B cell (primary cell): ENCODE data around the gene PALD1. TPM values are rescaled to one million over a fixed set of nuclear protein-coding genes. Genes with fewer than 3 reads are reported as not detected.

Experiments
- ATAC-seq: fragments of 200-7000 bp; cut with Tn5 transposase; one replicate; pipeline ENCODE4 v1.10.0; 2021; ENCODE audit warnings: low read depth, mild to moderate bottlenecking, moderate number of reproducible peaks, moderate library complexity
- CTCF ChIA-PET: fragments of 350-600 bp; sonication (Branson Sonifier 250); formaldehyde crosslinking; loops from one replicate; lab custom pipeline; 2021; ENCODE audit warnings: antibody characterized with exemption, inconsistent platforms; lab: Charles Lee
- POLR2A ChIA-PET: fragments of 350-600 bp; sonication (Branson Sonifier 250); formaldehyde crosslinking; loops from one replicate; lab custom pipeline; 2021; ENCODE audit warnings: antibody characterized with exemption; lab: Charles Lee
- DNase-seq: peaks from one replicate; pipeline ENCODE4 v3.0.0; 2013
- H2AFZ ChIP-seq: 2 replicates; pipeline ENCODE4 v1.6.1; 2012; ENCODE audit warnings: mild to moderate bottlenecking, low read depth, low read length; ENCODE audit not compliant: insufficient read depth, poor library complexity, severe bottlenecking
- H3K27ac ChIP-seq, 2 donors: 1 replicate in 1 of 2; 2 replicates in 1 of 2; pipeline ENCODE4 v1.5.1; 2012 to 2013; ENCODE audit warnings: low read length in 2 of 2, mild to moderate bottlenecking in 2 of 2, moderate library complexity in 1 of 2
- H3K27me3 ChIP-seq, 4 experiments: fragments of 200-600 bp in 1 of 4; sonication (generic) in 1 of 4; replicated peaks in 1 of 4; 1 replicate in 2 of 4; 2 replicates in 2 of 4; pipeline versions ENCODE4 v1.6.1 to v1.7.0; 2013 to 2016; ENCODE audit warnings: low read length in 3 of 4, mild to moderate bottlenecking in 2 of 4, mixed read lengths in 1 of 4, moderate library complexity in 1 of 4; ENCODE audit not compliant: insufficient read depth in 4 of 4, control insufficient read depth in 3 of 4; ENCODE audit errors: control extremely low read depth in 1 of 4
- H3K36me3 ChIP-seq, 2 experiments: replicated peaks in 1 of 2; 1 replicate in 1 of 2; 2 replicates in 1 of 2; pipeline versions ENCODE4 v1.6.1 to v1.7.1; 2013; ENCODE audit warnings: low read length in 1 of 2; ENCODE audit not compliant: insufficient read depth in 2 of 2, control insufficient read depth in 1 of 2; ENCODE audit errors: control extremely low read depth in 1 of 2, extremely low read depth in 1 of 2
- H3K4me1 ChIP-seq, 2 donors: fragments of 200-600 bp in 1 of 2; sonication (generic) in 1 of 2; 1 replicate in 1 of 2; 2 replicates in 1 of 2; pipeline versions ENCODE4 v1.5.1 to v1.6.1; 2013 to 2017; ENCODE audit warnings: low read length in 2 of 2; ENCODE audit not compliant: control insufficient read depth in 2 of 2, insufficient read depth in 2 of 2
- H3K4me2 ChIP-seq: replicated peaks from 2 replicates; pipeline ENCODE3; 2012; ENCODE audit warnings: mild to moderate bottlenecking, low read depth, low read length; ENCODE audit not compliant: poor library complexity, severe bottlenecking
- H3K4me3 ChIP-seq, 5 experiments: fragments of 200-600 bp in 1 of 5; sonication (generic) in 1 of 5; 1 replicate in 3 of 5; 2 replicates in 2 of 5; pipeline versions ENCODE4 v1.5.1 to v1.7.0; 2011 to 2016; ENCODE audit warnings: low read length in 4 of 5, mild to moderate bottlenecking in 4 of 5, low read depth in 2 of 5, control low read depth in 1 of 5, moderate library complexity in 1 of 5; ENCODE audit not compliant: insufficient read depth in 1 of 5; ENCODE audit errors: control extremely low read depth in 1 of 5, extremely low read depth in 1 of 5
- H3K79me2 ChIP-seq: fragments of 200-600 bp; sonication (generic); one replicate; pipeline ENCODE4 v1.6.0; 2016; ENCODE audit warnings: low read length; ENCODE audit not compliant: control insufficient read depth, insufficient read depth
- H3K9ac ChIP-seq: fragments of 200-600 bp; sonication (generic); 2 replicates; pipeline ENCODE4 v1.6.1; 2017; ENCODE audit warnings: mild to moderate bottlenecking, low read length, moderate library complexity
- H3K9me3 ChIP-seq, 3 donors: one replicate each; pipeline versions ENCODE4 v1.6.1 to v1.7.1; 2013; ENCODE audit warnings: low read length in 2 of 3; ENCODE audit not compliant: control insufficient read depth in 2 of 3, insufficient read depth in 1 of 3; ENCODE audit errors: control extremely low read depth in 1 of 3
- H4K20me1 ChIP-seq: 2 replicates; pipeline ENCODE4 v1.6.0; 2012; ENCODE audit warnings: mild to moderate bottlenecking, low read length; ENCODE audit not compliant: insufficient read depth, control insufficient read depth, poor library complexity, severe bottlenecking
- H3K27ac Mint-ChIP-seq: one replicate; pipeline ENCODE4 v1.8.0; 2021; ENCODE audit warnings: mixed read lengths
- H3K27me3 Mint-ChIP-seq: one replicate; pipeline ENCODE4 v1.8.0; 2021; ENCODE audit warnings: mixed read lengths
- H3K4me1 Mint-ChIP-seq: one replicate; pipeline ENCODE4 v1.8.0; 2021; ENCODE audit warnings: mixed read lengths
- H3K4me3 Mint-ChIP-seq: one replicate; pipeline ENCODE4 v1.8.0; 2021; ENCODE audit warnings: mixed read lengths
- H3K9me3 Mint-ChIP-seq: one replicate; pipeline ENCODE4 v1.8.0; 2022; ENCODE audit warnings: mixed read lengths; ENCODE audit not compliant: insufficient read depth
- CTCF ChIP-seq: fragments of 200-600 bp; IDR thresholded peaks from one replicate; pipeline ENCODE4 v1.8.0; 2022; ENCODE audit warnings: antibody characterized with exemption, mild to moderate bottlenecking
- EZH2 ChIP-seq: IDR thresholded peaks from 2 replicates; pipeline ENCODE4 v1.6.1; 2012; ENCODE audit warnings: borderline replicate concordance, low read depth, mild to moderate bottlenecking, moderate library complexity, low read length; ENCODE audit not compliant: insufficient read depth, poor library complexity, severe bottlenecking
- WGBS: methylation state at CpG from one replicate; pipeline ENCODE4 v1.1.5; 2013; ENCODE audit warnings: missing lambda C conversion rate; ENCODE audit not compliant: insufficient coverage; 5-methylcytosine and 5-hydroxymethylcytosine counted together
- intact Hi-C: fragments of 100-400 bp; cut with micrococcal nuclease; formaldehyde crosslinking; loops from one replicate; pipeline ENCODE4 v1.10.0; 2022
- polyA plus RNA-seq: library from polyadenylated mRNA; depleted of rRNA; stranded (reverse); fragments of >200 nt; gene quantifications from 2 replicates; pipeline ENCODE4 v1.2.3, GENCODE V29; 2012
- total RNA-seq, 2 donors: library from RNA; stranded (reverse); fragments of 120-200 nt in 1 of 2; gene quantifications; 1 replicate in 1 of 2; 2 replicates in 1 of 2; pipeline versions ENCODE4 v1.2.3 to v1.2.4, GENCODE V29; 2013 to 2022

The PALD1 gene
- total and polyA plus RNA-seq, 2 donors (not counting 1 experiment from before 2014, with no cell fraction given), result 2.2 to 2.8 TPM

- 6% methylated on average over 68 of the region's 69 CpGs for WGBS
- DNase-seq, result no peak
- H3K27me3 Mint-ChIP-seq, result peaks cover 30% of the 10 kb centered on the region
Measured at GRCh38 chr10:70440296-70441160, 38.0 kb upstream of the PALD1 start.

More at GRCh38 chr10:70440296-70441160, 38.0 kb upstream of the PALD1 start:
- Histone ChIP-seq H3K79me2 (no peaks in the 10 kb centered on the region), H4K20me1 (no peaks in the 10 kb centered on the region), H3K9me3 (peaks cover 0 to 7% (median 0%) of the 10 kb centered on the region in 3 donors), H3K4me3 (peak overlapping the region in 2 of 5 experiments; percentile 21 to 38), H2AFZ (peak overlapping the region; percentile 51), H3K27me3 (peaks cover 0 to 44% (median 14%) of the 10 kb centered on the region in 4 experiments), H3K36me3 (no peaks in the 10 kb centered on the region), H3K27ac (no peak overlapping the region), H3K9ac (peak overlapping the region; percentile 35), H3K4me2 (peak overlapping the region; percentile 73), H3K4me1 (peaks cover 17 to 20% of the 10 kb centered on the region in 2 donors)
- no peaks in the 10 kb centered on the region for H3K9me3 Mint-ChIP-seq
- no peak overlapping the region for H3K27ac Mint-ChIP-seq
- H3K4me1 Mint-ChIP-seq, result peaks cover 13% of the 10 kb centered on the region
- intact Hi-C loops, result no loop called here
- TF ChIP-seq EZH2 (no peak), CTCF (no peak)
- ChIA-PET POLR2A (no interaction called here), CTCF (interaction anchor here (1.1 kb wide), 1 partner anchor 21 kb away, joined by 6 read pairs; no protein-coding TSS in a partner anchor)
- peak; percentile 31 for ATAC-seq
- peak overlapping the region; percentile 75 for H3K4me3 Mint-ChIP-seq
